AG04450 (cell line): ENCODE results near the gene IQCH. TPM values are rescaled to one million over a fixed set of nuclear protein-coding genes. Genes with fewer than 3 reads are reported as not detected.

Experiments
- CTCF ChIA-PET: fragments of 300-600, 350-600 bp; formaldehyde crosslinking; extraction: SDS; loops from one replicate; lab custom pipeline; 2022; ENCODE audit warnings: antibody characterized with exemption, inconsistent platforms; lab: Charles Lee
- POLR2A ChIA-PET: fragments of 350-600 bp; formaldehyde crosslinking; extraction: SDS; loops from one replicate; lab custom pipeline; 2021; ENCODE audit warnings: antibody characterized with exemption, inconsistent platforms; lab: Yijun Ruan, JAX
- DNase-seq: peaks from one replicate; pipeline ENCODE4 v3.0.0-alpha.2; 2011; ENCODE audit warnings: low read depth, low spot score
- H3K27ac ChIP-seq: one replicate; pipeline ENCODE4 v1.5.1; 2012; ENCODE audit warnings: low read depth, low read length, control low read depth
- H3K27me3 ChIP-seq: one replicate; pipeline ENCODE4 v1.6.0; 2012; ENCODE audit warnings: low read length; ENCODE audit not compliant: control insufficient read depth, insufficient read depth
- H3K4me3 ChIP-seq: 2 replicates; pipeline ENCODE4 v1.5.1; 2011; ENCODE audit warnings: mild to moderate bottlenecking, low read depth, low read length, control low read depth
- H3K9me3 ChIP-seq: 2 replicates; pipeline ENCODE4 v1.5.1; 2012; ENCODE audit warnings: low read length; ENCODE audit not compliant: control insufficient read depth, insufficient read depth
- polyA plus RNA-seq: library from polyadenylated mRNA; depleted of rRNA; stranded (reverse); fragments of >200 nt; gene quantifications from 2 replicates; pipeline ENCODE4 v1.2.3, GENCODE V29; 2011
- TF ChIP-seq, protein P1 (sequence below): IDR thresholded peaks from 2 replicates; pipeline ENCODE4 v1.5.1; 2011; ENCODE audit warnings: low read depth, low read length, control low read depth, inconsistent platforms

IQCH gene
- polyA plus RNA-seq, 1 experiment = 0.95 TPM

DNA sequence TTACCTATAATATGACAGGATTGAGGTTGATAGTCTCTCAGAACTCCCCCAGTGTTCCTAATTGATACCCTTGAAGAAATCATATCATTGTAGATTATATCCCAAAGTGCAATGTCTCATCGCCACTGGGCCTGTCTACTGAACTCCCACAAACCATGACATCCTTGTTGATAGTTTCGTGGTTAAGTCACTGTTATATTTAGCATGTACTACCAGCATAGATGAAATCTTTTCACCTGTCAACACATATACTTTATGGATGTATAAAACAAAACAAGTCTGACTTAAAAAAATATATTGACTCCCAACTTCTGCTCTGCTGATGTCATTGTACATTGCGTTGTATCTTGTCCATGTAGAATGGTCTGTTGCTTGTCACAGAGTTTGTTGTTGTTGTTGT lies 128.1 kb downstream of the IQCH start:
- Histone ChIP-seq H3K27me3 (peaks cover 14% of the 10 kb centered on the region), H3K9me3 (no peaks in the 10 kb centered on the region), H3K4me3 (no peak overlapping the region), H3K27ac (no peak overlapping the region)
- ChIA-PET CTCF (interaction anchor here (1.2 to 6.5 kb wide), 2 partner anchors 9 to 50 kb away, joined by 3 to 34 read pairs; no protein-coding TSS in a partner anchor), POLR2A (no interaction called here)
- DNase-seq = no peak
- TF ChIP-seq, protein P1, sequence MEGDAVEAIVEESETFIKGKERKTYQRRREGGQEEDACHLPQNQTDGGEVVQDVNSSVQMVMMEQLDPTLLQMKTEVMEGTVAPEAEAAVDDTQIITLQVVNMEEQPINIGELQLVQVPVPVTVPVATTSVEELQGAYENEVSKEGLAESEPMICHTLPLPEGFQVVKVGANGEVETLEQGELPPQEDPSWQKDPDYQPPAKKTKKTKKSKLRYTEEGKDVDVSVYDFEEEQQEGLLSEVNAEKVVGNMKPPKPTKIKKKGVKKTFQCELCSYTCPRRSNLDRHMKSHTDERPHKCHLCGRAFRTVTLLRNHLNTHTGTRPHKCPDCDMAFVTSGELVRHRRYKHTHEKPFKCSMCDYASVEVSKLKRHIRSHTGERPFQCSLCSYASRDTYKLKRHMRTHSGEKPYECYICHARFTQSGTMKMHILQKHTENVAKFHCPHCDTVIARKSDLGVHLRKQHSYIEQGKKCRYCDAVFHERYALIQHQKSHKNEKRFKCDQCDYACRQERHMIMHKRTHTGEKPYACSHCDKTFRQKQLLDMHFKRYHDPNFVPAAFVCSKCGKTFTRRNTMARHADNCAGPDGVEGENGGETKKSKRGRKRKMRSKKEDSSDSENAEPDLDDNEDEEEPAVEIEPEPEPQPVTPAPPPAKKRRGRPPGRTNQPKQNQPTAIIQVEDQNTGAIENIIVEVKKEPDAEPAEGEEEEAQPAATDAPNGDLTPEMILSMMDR = no peak

DNA sequence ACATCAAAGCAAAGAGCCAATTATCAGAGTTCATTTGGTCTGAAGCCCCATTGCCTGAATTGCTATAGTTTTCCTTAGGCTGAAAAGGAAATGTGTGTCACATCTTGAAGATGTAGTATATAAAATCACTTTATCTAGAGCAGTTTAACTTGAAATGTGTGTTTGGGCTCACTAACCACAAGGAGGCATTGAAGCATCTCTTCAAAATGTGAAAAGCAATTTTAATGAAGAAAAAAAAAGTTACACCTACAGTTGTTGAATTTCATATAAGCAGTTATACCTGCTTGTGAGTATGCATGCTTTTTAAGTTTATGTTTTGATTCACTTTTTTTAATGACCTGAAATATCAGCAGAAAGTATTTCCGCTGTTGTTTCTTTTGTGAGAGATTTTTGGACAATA lies 129.3 kb downstream of the IQCH start:
- DNase-seq = no peak
- Histone ChIP-seq H3K9me3 (no peaks in the 10 kb centered on the region), H3K27me3 (peaks cover 12% of the 10 kb centered on the region), H3K27ac (no peak overlapping the region), H3K4me3 (no peak overlapping the region)
- TF ChIP-seq, protein P1 = peak; percentile 33
- CTCF ChIA-PET = interaction anchor here (0.8 to 6.5 kb wide), 2 partner anchors 9 to 49 kb away, joined by 3 to 34 read pairs; no protein-coding TSS in a partner anchor
- POLR2A ChIA-PET = no interaction called here

DNA sequence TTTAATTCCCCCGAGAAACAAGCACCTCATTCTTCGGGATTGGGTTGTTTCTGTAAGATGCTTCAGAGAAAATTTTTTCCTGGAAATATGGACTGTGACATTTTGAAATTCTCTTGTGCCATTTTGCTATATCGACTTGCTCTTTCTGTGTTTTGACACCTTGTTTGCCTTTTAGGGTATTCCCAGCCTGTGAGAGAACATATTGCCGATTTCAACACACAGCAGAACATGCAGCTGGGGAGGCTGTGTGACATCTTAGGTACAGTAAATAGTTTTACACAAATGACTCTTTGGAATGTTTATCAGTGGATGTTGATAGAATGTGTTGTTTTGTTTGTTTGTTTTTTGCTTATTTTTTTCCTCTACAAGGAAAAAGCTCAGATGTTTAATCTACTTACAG lies 130.2 kb downstream of the IQCH start:
- Histone ChIP-seq H3K27ac (no peak overlapping the region), H3K4me3 (no peak overlapping the region), H3K27me3 (peaks cover 12% of the 10 kb centered on the region), H3K9me3 (no peaks in the 10 kb centered on the region)
- POLR2A ChIA-PET = no interaction called here
- CTCF ChIA-PET = interaction anchor here (6.5 kb wide), 1 partner anchor 48 kb away, joined by 34 read pairs; no protein-coding TSS in a partner anchor
- TF ChIP-seq, protein P1 = no peak
- no peak for DNase-seq

DNA sequence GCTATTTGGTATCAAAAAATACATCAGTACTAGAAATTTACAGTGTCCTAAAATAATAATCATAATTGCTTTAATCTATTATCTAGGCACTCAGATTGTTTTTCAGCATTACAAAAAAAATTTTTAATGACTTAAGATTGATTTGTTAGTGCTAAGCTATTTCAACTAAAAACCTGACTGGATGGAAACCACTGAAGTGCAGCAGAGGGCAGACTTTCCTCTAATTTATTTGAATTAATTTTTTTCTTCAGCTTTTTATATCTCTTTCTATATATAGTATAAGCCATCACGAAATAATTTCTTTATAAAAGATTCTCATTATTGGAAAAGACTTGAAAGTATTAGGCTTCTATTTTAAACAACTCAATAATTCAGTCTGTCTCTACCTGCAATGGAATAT lies 131.4 kb downstream of the IQCH start:
- CTCF ChIA-PET = interaction anchor here (1.3 to 6.5 kb wide), 2 partner anchors 47 to 450 kb away, joined by 7 to 34 read pairs; no protein-coding TSS in a partner anchor
- Histone ChIP-seq H3K27ac (no peak overlapping the region), H3K4me3 (no peak overlapping the region), H3K9me3 (no peaks in the 10 kb centered on the region), H3K27me3 (peaks cover 17% of the 10 kb centered on the region)
- POLR2A ChIA-PET = no interaction called here
- TF ChIP-seq, protein P1 = peak; percentile 39
- DNase-seq = no peak

DNA sequence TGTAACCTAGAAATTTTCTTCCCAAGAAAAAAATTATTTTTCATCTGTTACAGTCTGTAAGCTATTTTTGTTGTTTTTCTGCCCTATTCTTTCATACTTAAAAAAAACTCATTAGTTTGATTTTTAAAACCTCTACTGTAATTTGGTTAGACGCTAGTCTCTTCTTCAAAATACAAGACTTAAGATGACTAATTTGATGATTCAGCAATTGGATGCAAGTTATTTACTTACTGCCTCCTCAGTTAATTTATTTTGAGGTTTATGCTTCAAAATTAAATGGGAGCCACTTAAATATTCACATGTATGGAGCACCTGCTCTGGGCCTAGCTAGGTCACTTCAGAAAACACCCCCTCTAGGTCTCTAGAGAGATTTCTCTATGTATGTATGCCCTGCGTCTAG lies 132.4 kb downstream of the IQCH start:
- Histone ChIP-seq H3K27ac (no peak overlapping the region), H3K9me3 (no peaks in the 10 kb centered on the region), H3K27me3 (peaks cover 21% of the 10 kb centered on the region), H3K4me3 (no peak overlapping the region)
- TF ChIP-seq, protein P1 = no peak
- POLR2A ChIA-PET = no interaction called here
- CTCF ChIA-PET = interaction anchor here (1.6 kb wide), 1 partner anchor 47 kb away, joined by 5 read pairs; no protein-coding TSS in a partner anchor
- no peak for DNase-seq
